Endothelial cell (in vitro differentiated cells): ENCODE data around the gene HIVEP2. TPM values are rescaled to one million over a fixed set of nuclear protein-coding genes. Genes with fewer than 3 reads are reported as not detected.
"Not testable (repeated sequence)": the region's sequence is repeated elsewhere in the genome, so short reads cannot be mapped to it uniquely, and the experiment has no call there.

Experiments
- DNase-seq: peaks from one replicate; pipeline ENCODE4 v3.0.0; 2021; ENCODE audit warnings: low spot score
- H3K27ac Mint-ChIP-seq: one replicate; pipeline ENCODE4 v1.8.0; 2021; ENCODE audit warnings: mixed read lengths, inconsistent platforms; ENCODE audit not compliant: unreplicated experiment
- H3K27me3 Mint-ChIP-seq: one replicate; pipeline ENCODE4 v1.8.0; 2021; ENCODE audit warnings: mild to moderate bottlenecking, moderate library complexity, mixed read lengths, inconsistent platforms; ENCODE audit not compliant: unreplicated experiment
- H3K36me3 Mint-ChIP-seq: one replicate; pipeline ENCODE4 v1.8.0; 2021; ENCODE audit warnings: mild to moderate bottlenecking, low read depth, mixed read lengths, inconsistent platforms; ENCODE audit not compliant: unreplicated experiment
- H3K4me1 Mint-ChIP-seq: one replicate; pipeline ENCODE4 v1.8.0; 2021; ENCODE audit warnings: mild to moderate bottlenecking, mixed read lengths, inconsistent platforms; ENCODE audit not compliant: unreplicated experiment
- H3K4me3 Mint-ChIP-seq: one replicate; pipeline ENCODE4 v1.8.0; 2021; ENCODE audit warnings: mild to moderate bottlenecking, mixed read lengths, inconsistent platforms; ENCODE audit not compliant: unreplicated experiment
- H3K9me3 Mint-ChIP-seq: one replicate; pipeline ENCODE4 v1.8.0; 2021; ENCODE audit warnings: mixed read lengths, inconsistent platforms; ENCODE audit not compliant: unreplicated experiment
- CTCF ChIP-seq: fragments of 200-600 bp; sonication (generic); IDR thresholded peaks from one replicate; pipeline ENCODE4 v1.5.0; 2021; ENCODE audit warnings: antibody characterized with exemption; ENCODE audit not compliant: unreplicated experiment
- total RNA-seq: library from RNA; stranded (reverse); fragmentation: NEBNext Ultra II Directional; extraction: Animal tissue kit (Norgen Biotek cat#: 25700); gene quantifications from one replicate; pipeline ENCODE4 v1.2.1, GENCODE V29; 2021; ENCODE audit not compliant: unreplicated experiment

Gene HIVEP2
- total RNA-seq, 1 donor from 2014 or later: 15.6 TPM

GRCh38 chr6:142975365-142975764 lies 30.4 kb upstream of the HIVEP2 start:
- Mint-ChIP-seq H3K4me1 (peaks cover 3% of the 10 kb centered on the region), H3K4me3 (no peak overlapping the region), H3K9me3 (no peaks in the 10 kb centered on the region), H3K27ac (no peak overlapping the region), H3K27me3 (no peaks in the 10 kb centered on the region), H3K36me3 (no peaks in the 10 kb centered on the region)
- no peak for DNase-seq
- no peak for TF ChIP-seq CTCF

GRCh38 chr6:142970941-142971340 lies 26.0 kb upstream of the HIVEP2 start:
- not testable (repeated sequence) for H3K4me3 Mint-ChIP-seq, H3K9me3 Mint-ChIP-seq

GRCh38 chr6:142968601-142969000 lies 23.6 kb upstream of the HIVEP2 start:
- Mint-ChIP-seq H3K4me1 (no peaks in the 10 kb centered on the region), H3K9me3 (no peaks in the 10 kb centered on the region), H3K4me3 (no peak overlapping the region), H3K27ac (no peak overlapping the region), H3K27me3 (no peaks in the 10 kb centered on the region), H3K36me3 (no peaks in the 10 kb centered on the region)
- no peak for DNase-seq
- TF ChIP-seq CTCF: no peak

More at GRCh38 chr6:142970941-142971340, 26.0 kb upstream of the HIVEP2 start:
- not testable (repeated sequence) for H3K27me3 Mint-ChIP-seq, H3K4me1 Mint-ChIP-seq, DNase-seq, H3K27ac Mint-ChIP-seq, H3K36me3 Mint-ChIP-seq

- H3K4me1 Mint-ChIP-seq: no peaks in the 10 kb centered on the region
- no peaks in the 10 kb centered on the region for H3K9me3 Mint-ChIP-seq
- no peak for TF ChIP-seq CTCF
- no peaks in the 10 kb centered on the region for H3K27me3 Mint-ChIP-seq
- no peak overlapping the region for H3K27ac Mint-ChIP-seq
- no peak overlapping the region for H3K4me3 Mint-ChIP-seq
- no peak for DNase-seq
- no peaks in the 10 kb centered on the region for H3K36me3 Mint-ChIP-seq
Measured at GRCh38 chr6:142966294-142966693, 21.3 kb upstream of the HIVEP2 start.

- Mint-ChIP-seq H3K4me3 (no peak overlapping the region), H3K36me3 (no peaks in the 10 kb centered on the region), H3K27me3 (no peaks in the 10 kb centered on the region), H3K9me3 (no peaks in the 10 kb centered on the region), H3K27ac (no peak overlapping the region), H3K4me1 (no peaks in the 10 kb centered on the region)
- DNase-seq: no peak
- TF ChIP-seq CTCF: no peak
Measured at GRCh38 chr6:142965164-142965563, 20.2 kb upstream of the HIVEP2 start.

GRCh38 chr6:142960098-142960497 lies 15.1 kb upstream of the HIVEP2 start:
- Mint-ChIP-seq H3K27ac (no peak overlapping the region), H3K4me1 (no peaks in the 10 kb centered on the region), H3K27me3 (peaks cover 2% of the 10 kb centered on the region), H3K4me3 (no peak overlapping the region), H3K9me3 (no peaks in the 10 kb centered on the region), H3K36me3 (no peaks in the 10 kb centered on the region)
- TF ChIP-seq CTCF: no peak
- DNase-seq: no peak
